ENCODE results near the gene CHID1.

CHID1 gene

GRCh38 chr11:855330-855674 is 55.3 kb downstream of the CHID1 start:
- H3K9me3 ChIP-seq (ENCODE audit: control insufficient read depth, insufficient read depth, low read length) = no peaks in the 10 kb centered on the region
- peaks cover 3% of the 10 kb centered on the region; the same call in 1 of the 2 replicates for H3K4me1 ChIP-seq (ENCODE audit: insufficient read depth, low read length)
- H3K36me3 ChIP-seq (ENCODE audit: insufficient read depth, low read length) = no peaks in the 10 kb centered on the region
- no peak overlapping the region for H3K9ac ChIP-seq (ENCODE audit: low read depth, low read length)

GRCh38 chr11:854601-855329 is 55.8 kb downstream of the CHID1 start:
- Histone ChIP-seq H3K36me3 (ENCODE audit: insufficient read depth, low read length) (no peaks in the 10 kb centered on the region), H3K9ac (ENCODE audit: low read depth, low read length) (no peak overlapping the region), H3K4me1 (ENCODE audit: insufficient read depth, low read length) (peaks cover 3% of the 10 kb centered on the region; the same call in 1 of the 2 replicates), H3K9me3 (ENCODE audit: control insufficient read depth, insufficient read depth, low read length) (no peaks in the 10 kb centered on the region)

- no peak overlapping the region for H3K9ac ChIP-seq (ENCODE audit: low read depth, low read length)
- no peaks in the 10 kb centered on the region for H3K9me3 ChIP-seq (ENCODE audit: control insufficient read depth, insufficient read depth, low read length)
- peaks cover 3% of the 10 kb centered on the region; the same call in 1 of the 2 replicates for H3K4me1 ChIP-seq (ENCODE audit: insufficient read depth, low read length)
- H3K36me3 ChIP-seq (ENCODE audit: insufficient read depth, low read length) = no peaks in the 10 kb centered on the region
These were observed 56.7 kb downstream of the CHID1 start for GRCh38 chr11:853682-854448.

- peaks cover 7% of the 10 kb centered on the region; the same call in 1 of the 2 replicates for H3K4me1 ChIP-seq (ENCODE audit: insufficient read depth, low read length)
- H3K9me3 ChIP-seq (ENCODE audit: control insufficient read depth, insufficient read depth, low read length) = no peaks in the 10 kb centered on the region
- no peaks in the 10 kb centered on the region for H3K36me3 ChIP-seq (ENCODE audit: insufficient read depth, low read length)
- no peak overlapping the region for H3K9ac ChIP-seq (ENCODE audit: low read depth, low read length)
These were observed 57.8 kb downstream of the CHID1 start for GRCh38 chr11:852762-853161.

- no peaks in the 10 kb centered on the region for H3K36me3 ChIP-seq (ENCODE audit: insufficient read depth, low read length)
- H3K9ac ChIP-seq (ENCODE audit: low read depth, low read length) = peak overlapping the region; percentile 41; the same call in 1 of the 2 replicates
- H3K9me3 ChIP-seq (ENCODE audit: control insufficient read depth, insufficient read depth, low read length) = no peaks in the 10 kb centered on the region
- peaks cover 15% of the 10 kb centered on the region; the same call in 1 of the 2 replicates for H3K4me1 ChIP-seq (ENCODE audit: insufficient read depth, low read length)
These were observed 59.5 kb downstream of the CHID1 start for GRCh38 chr11:850775-851763.

DNA sequence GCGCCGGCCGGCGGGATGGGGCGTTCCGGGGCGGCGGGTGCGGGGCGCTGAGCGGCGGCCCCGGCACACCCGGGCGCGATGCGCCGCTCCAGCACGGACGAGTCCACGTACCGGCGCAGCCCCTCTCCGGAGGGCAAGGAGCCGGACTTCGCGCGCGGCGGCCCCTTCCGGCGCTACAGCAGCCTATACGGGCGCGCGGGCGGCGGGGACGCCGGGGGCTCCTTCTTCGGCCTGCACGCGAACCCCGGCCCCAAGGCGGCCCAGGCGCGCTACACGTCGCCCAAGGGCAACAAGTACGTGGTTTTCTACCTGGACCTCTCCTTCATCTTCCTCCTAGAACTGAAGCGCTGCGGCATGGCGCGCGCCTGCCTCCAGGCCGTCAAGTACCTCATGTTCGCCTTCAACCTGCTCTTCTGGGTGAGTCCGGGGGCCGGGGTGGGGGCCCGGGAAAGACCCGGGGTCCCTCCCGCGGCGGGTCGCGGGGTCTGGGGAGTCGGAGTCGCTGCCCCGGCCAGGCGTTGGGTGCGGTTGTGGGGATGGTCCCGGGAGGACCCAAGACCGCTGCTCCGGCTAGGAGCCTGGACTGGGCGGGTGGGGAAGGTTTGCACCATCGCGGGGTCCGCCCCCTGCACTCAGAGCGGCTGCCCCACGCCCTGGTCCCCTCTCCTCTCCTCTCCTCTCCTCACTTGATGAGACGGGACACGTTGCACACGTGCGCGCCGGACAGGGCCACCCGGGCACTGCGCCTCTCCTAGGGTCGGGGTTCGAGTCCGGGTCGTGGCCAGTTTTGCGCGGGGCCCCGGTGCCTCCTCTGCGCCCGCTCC is 60.4 kb downstream of the CHID1 start:
- Histone ChIP-seq H3K9me3 (ENCODE audit: control insufficient read depth, insufficient read depth, low read length) (no peaks in the 10 kb centered on the region), H3K4me1 (ENCODE audit: insufficient read depth, low read length) (peaks cover 24% of the 10 kb centered on the region; the same call in 1 of the 2 replicates), H3K36me3 (ENCODE audit: insufficient read depth, low read length) (no peaks in the 10 kb centered on the region), H3K9ac (ENCODE audit: low read depth, low read length) (peak overlapping the region; percentile 41; the same call in 1 of the 2 replicates)

GRCh38 chr11:849104-849824 is 61.3 kb downstream of the CHID1 start:
- H3K9ac ChIP-seq (ENCODE audit: low read depth, low read length) = peak overlapping the region; percentile 50
- no peaks in the 10 kb centered on the region for H3K36me3 ChIP-seq (ENCODE audit: insufficient read depth, low read length)
- H3K4me1 ChIP-seq (ENCODE audit: insufficient read depth, low read length) = peaks cover 27% of the 10 kb centered on the region; the same call in 1 of the 2 replicates
- H3K9me3 ChIP-seq (ENCODE audit: control insufficient read depth, insufficient read depth, low read length) = no peaks in the 10 kb centered on the region

DNA sequence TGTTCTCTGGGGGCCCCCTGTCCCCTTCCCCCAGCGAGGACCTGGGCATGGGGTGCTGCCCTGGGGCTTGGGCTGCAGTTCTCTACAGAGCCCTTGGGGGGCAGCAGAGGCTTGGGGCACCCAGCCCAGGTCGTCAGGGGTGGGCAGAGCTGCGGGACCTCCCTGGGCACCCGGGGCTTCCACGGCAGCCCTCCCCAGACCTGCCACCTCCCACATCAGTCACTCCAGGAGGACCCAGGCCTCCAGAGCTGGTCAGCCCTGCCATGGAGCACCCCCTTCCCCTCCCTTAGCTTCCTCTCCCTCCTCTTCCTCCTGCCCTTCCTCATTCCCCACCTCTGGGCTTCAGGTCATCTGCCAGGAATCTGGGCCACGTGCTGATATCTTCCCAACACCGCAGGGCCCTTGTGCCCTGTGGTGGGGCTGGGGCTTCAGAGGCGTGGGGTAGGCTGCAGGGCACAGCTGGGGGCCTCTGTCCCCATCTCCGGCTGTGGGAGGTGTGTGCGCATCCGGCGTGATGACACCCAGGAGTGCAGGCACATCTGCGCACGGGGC is 62.2 kb downstream of the CHID1 start:
- H3K4me1 ChIP-seq (ENCODE audit: insufficient read depth, low read length) = peaks cover 27% of the 10 kb centered on the region; the same call in 1 of the 2 replicates
- no peaks in the 10 kb centered on the region for H3K36me3 ChIP-seq (ENCODE audit: insufficient read depth, low read length)
- H3K9me3 ChIP-seq (ENCODE audit: control insufficient read depth, insufficient read depth, low read length) = no peaks in the 10 kb centered on the region
- H3K9ac ChIP-seq (ENCODE audit: low read depth, low read length) = peak overlapping the region; percentile 50; the same call in 1 of the 2 replicates

- peaks cover 24% of the 10 kb centered on the region; the same call in 1 of the 2 replicates for H3K4me1 ChIP-seq (ENCODE audit: insufficient read depth, low read length)
- H3K9ac ChIP-seq (ENCODE audit: low read depth, low read length) = no peak overlapping the region
- no peaks in the 10 kb centered on the region for H3K9me3 ChIP-seq (ENCODE audit: control insufficient read depth, insufficient read depth, low read length)
- H3K36me3 ChIP-seq (ENCODE audit: insufficient read depth, low read length) = no peaks in the 10 kb centered on the region
These were observed 62.7 kb downstream of the CHID1 start for GRCh38 chr11:847876-848275.

DNA sequence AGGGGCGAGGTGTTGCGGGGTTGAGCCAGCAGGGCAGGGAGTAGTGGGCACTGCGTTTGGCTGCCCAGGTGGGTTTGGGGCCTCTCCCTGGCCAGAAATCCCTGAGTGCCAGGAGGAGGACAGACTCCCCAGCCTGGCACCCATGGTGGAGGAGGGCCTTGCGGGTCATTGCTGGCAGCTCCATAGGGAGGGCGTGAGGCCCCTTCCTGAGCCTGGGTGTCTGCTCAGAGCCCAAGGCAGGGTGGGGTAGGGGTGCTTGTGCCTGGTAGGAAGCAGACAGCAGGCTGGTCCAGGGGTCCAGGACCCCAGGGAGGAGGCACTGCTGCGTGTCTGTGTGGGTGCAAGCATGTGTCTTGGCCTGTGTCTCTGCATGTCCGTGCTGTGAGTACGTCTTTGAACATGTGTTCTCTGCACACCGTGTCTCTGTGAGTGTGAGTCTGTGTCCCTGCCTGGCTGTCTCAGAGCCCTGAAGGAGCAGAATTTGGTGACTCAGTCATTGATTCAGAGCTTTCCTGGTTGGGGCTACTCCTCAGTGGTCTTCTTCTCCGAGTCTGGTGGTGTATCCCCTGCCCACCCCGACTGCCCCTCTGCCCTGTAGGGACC is 64.0 kb downstream of the CHID1 start:
- peaks cover 24% of the 10 kb centered on the region; the same call in 1 of the 2 replicates for H3K4me1 ChIP-seq (ENCODE audit: insufficient read depth, low read length)
- no peaks in the 10 kb centered on the region for H3K36me3 ChIP-seq (ENCODE audit: insufficient read depth, low read length)
- no peak overlapping the region for H3K9ac ChIP-seq (ENCODE audit: low read depth, low read length)
- H3K9me3 ChIP-seq (ENCODE audit: control insufficient read depth, insufficient read depth, low read length) = no peaks in the 10 kb centered on the region

DNA sequence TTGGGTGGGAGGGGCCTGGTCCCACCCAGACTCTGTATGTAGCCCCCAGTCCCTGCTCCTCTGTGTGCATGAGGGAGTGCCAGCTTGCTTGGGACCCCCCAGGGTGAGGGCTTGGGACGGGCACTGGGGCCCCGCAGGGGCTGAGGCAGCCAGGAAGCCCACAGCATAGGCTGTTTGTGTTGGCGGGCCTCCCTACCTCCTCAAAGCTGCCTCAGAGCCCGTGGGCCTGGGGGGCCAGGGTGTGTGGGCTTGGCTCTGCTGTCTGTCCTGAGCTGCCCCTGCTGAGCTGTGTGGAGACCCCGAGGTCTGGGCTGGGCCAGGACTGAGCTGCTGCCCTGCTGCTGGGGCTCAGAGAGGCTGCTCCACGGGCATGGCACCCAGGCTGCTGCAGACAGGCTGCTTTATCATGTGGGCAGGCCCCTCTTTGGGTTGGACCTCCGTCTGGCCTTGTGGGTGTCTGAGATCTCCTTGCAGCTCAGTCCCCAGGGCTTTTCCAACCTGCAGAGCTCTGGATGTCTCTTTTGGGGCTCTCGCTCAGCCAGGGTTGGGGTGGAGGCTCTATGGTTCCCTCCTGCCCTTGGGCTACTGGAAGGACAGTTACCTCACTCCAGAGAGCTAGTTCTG is 64.6 kb downstream of the CHID1 start:
- no peaks in the 10 kb centered on the region for H3K9me3 ChIP-seq (ENCODE audit: control insufficient read depth, insufficient read depth, low read length)
- peaks cover 24% of the 10 kb centered on the region; the same call in 1 of the 2 replicates for H3K4me1 ChIP-seq (ENCODE audit: insufficient read depth, low read length)
- H3K36me3 ChIP-seq (ENCODE audit: insufficient read depth, low read length) = no peaks in the 10 kb centered on the region
- H3K9ac ChIP-seq (ENCODE audit: low read depth, low read length) = peak overlapping the region; percentile 8; the same call in 1 of the 2 replicates

All from ES-I3 (cell line).